Activated CD8-positive, alpha-beta memory T cell treated with anti-CD3 and anti-CD28 coated beads, Interleukin-2, amount 50 U/mL, for 4 hours (primary cell): ENCODE measurements around the gene PCDHA1.
"Not testable (repeated sequence)": the region's sequence is repeated elsewhere in the genome, so short reads cannot be mapped to it uniquely, and the experiment has no call there.

Experiments used
- DNase-seq: peaks from one replicate; pipeline ENCODE4 v3.0.0-alpha.2; 2020

The PCDHA1 gene

DNA sequence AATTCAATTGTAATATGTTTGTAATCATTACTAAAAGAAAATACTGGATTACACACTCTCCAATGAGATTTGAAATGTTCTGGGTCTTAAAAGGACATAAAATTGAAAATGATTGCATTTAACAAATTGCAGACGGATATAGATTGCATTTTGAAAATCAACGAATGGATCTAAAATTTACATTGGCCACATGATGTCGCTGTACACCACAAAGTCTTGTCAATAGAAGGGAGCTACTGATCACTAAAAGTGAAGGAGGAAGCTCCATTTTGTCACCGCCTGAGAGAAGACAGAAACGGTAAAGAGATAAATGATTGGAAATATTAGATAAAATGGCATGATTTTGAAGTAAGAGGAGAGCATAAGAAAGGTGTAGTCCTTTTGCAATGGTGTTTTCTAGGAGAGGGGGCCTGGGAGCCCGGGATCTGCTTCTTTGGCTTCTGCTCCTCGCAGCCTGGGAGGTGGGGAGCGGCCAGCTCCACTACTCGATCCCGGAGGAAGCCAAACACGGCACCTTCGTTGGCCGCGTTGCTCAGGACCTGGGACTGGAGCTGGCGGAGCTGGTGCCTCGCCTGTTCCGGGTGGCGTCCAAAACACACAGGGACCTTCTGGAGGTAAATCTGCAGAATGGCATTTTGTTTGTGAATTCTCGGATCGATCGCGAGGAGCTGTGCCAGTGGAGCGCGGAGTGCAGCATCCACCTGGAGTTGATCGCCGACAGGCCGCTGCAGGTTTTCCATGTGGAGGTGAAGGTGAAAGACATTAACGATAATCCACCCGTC lies at the start of gene PCDHA1:
TSS of gene PCDHA1 (plus strand) at position 236 of the 782 bp plus-strand sequence.
- DNase-seq: no peak

DNA sequence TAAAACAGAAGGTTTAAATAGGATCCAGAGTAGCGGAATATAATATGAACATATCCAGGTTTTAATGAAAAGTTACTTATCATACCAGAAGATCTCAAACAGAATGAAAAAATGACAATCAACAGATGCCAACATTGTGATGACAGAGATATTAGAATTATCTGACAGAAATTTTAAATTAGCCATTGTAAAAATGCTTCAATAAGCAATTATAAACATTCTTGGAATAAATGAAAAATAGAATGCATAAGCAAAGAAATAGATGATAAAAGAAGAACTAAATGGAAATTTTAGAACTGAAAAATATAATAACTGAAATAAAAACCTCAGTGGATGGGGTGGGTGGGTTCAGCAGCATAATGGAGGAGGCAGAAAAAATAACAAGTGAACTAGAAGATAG lies 48.5 kb upstream of the PCDHA1 start:
- DNase-seq: no peak

DNA sequence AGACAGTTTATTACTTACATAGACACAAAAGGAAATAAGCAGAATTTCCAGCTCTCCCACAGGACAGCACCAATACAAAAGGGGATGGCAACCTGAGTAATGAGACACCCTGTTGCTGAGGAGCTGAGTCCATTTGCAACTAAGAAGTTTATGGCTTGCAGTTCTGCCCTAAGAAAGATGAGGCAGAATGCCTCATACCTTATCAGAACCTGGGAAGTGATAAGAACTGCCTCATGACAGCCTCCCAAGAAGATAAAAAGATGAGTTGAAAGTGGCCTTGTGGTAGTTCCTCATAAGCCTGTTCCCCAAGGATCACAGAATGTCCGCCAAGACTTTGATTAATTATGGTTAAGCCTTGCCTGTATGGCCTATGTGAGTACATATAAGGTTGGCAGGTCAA lies 44.0 kb upstream of the PCDHA1 start:
- DNase-seq: no peak

DNA sequence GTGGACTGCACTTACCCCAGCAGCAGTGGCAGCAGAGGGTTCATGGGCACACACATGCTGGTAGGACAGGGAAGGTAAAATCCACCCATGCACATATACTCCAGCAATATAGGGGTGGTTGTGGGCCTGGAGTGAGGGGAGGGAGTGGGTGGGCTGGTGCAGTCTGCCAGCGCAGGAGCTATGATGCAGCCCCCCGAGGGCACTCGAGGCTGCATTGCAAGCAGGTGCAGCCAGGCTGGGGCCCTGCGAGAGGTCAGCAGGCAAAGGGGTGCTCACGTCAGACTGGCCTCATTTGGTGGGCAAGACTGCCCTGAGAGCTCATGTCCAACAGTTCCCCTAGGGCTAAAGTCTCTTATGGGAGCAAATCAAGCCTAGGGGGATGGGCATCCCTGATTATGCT lies 32.4 kb upstream of the PCDHA1 start:
- no peak for DNase-seq

DNA sequence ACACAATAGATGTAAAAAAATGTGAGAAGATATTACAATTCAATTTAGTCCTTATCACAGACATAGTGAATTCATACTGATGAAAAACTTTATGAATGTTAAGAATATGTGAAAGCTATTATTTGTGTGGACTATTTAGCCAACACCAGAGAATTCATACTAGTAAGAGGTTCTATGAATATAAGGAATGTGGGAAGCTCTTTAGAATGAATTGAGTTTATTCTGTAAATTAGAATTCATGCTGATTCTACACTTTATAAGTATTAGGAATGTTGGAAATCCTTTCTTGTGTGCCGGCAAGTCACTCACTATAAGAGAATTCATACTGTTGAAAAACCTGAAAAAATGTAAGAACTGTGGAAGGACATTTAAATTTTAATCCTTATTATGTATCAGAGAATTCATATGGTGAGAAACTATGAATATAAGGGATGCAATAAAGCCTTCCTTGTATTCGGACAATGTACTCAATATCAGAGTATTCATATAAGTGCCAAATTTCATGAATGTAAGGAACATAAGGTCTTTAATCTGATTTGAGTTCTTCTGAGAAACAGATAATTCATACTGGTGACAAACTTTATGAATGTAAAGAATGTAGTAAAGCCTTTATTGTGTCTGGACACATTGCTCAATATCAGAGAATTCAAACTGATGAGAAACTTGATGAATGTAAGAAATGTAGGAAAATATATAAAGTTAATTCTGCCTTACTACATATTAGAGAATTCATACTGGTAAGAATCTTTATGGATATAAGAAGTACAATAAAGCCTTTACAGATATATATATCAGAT lies 21.6 kb upstream of the PCDHA1 start:
- DNase-seq: no peak

DNA sequence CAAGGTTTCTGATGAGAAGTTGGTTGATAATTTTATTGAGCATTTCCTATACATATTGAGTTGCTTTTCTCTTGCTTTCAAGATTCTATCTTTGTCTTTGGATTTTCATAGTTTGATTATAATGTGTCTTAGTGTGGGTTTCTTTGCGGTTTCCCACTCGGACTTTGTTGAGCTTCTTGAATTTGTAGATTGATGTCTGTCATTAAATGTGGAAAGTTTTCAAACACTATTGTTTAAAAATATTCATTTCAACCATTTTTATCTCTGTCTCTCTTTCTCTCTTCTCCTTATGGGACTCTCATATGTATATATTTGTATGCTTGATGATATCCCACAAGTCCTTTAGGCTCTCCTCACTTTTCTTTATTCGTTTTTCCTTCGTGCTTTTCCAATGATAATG lies 18.5 kb upstream of the PCDHA1 start:
- no peak for DNase-seq

DNA sequence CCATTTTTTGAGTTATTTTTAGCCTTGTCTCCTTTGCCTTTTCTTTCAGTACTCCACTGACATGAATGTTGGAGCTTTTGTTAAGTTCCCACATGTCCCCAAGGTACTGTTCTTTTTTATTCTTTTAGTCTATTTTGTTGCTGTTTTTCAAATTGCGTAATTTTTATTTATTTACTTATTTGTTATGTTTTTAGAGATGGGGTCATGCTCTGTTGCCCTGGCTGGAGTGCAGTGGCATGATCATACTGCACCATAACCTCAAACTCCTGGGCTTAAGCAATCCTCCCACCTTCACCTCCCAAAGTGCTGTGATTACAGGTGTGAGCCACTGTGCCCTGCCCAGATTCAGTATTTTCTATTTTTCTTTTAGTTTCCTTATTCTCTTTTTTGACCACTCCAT lies 5.4 kb upstream of the PCDHA1 start:
- DNase-seq: no peak

DNA sequence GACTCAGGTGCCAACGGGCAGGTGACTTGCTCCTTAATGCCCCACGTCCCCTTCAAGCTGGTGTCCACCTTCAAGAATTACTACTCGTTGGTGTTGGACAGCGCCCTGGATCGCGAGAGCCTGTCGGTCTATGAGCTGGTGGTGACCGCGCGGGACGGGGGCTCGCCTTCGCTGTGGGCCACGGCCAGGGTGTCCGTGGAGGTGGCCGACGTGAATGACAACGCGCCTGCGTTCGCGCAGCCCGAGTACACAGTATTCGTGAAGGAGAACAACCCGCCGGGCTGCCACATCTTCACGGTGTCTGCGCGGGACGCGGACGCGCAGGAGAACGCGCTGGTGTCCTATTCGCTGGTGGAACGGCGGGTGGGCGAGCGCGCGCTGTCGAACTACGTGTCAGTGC lies 1.5 kb downstream of the PCDHA1 start:
- DNase-seq: not testable (repeated sequence)

DNA sequence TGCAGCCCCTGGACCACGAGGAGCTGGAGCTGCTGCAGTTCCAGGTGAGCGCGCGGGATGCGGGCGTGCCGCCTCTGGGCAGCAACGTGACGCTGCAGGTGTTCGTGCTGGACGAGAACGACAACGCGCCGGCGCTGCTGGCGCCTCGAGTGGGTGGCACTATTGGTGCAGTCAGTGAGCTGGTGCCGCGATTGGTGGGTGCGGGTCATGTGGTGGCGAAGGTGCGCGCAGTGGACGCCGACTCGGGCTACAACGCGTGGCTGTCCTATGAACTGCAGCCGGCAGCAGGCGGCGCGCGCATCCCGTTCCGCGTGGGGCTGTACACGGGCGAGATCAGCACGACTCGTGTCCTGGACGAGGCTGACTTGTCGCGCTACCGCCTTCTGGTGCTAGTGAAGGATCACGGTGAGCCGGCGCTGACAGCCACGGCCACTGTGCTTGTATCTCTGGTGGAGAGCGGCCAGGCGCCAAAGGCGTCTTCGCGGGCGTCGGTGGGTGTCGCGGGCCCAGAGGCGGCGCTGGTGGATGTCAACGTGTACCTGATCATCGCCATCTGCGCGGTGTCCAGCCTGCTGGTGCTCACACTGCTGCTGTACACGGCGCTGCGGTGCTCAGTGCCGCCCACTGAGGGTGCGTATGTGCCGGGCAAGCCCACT lies 2.0 kb downstream of the PCDHA1 start:
- not testable (repeated sequence) for DNase-seq

DNA sequence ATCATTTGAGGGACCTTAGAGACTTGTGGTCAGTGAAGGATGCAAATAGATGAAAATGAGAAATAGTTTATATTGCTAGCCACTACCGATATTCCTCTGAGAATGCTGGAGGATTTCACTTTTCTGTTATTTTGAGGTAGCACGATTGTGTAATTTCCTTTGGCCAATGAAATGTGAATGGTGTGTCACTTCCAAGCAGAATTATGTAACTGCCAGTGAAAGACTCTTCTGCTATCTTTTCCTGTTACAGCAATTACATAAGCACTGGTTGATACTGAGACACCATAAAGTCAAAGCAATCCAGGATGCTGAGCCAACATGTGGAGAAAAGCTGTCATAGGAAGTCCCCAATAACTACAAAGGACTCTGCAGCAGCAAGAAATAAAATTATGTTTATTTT lies 5.1 kb downstream of the PCDHA1 start:
- no peak for DNase-seq

DNA sequence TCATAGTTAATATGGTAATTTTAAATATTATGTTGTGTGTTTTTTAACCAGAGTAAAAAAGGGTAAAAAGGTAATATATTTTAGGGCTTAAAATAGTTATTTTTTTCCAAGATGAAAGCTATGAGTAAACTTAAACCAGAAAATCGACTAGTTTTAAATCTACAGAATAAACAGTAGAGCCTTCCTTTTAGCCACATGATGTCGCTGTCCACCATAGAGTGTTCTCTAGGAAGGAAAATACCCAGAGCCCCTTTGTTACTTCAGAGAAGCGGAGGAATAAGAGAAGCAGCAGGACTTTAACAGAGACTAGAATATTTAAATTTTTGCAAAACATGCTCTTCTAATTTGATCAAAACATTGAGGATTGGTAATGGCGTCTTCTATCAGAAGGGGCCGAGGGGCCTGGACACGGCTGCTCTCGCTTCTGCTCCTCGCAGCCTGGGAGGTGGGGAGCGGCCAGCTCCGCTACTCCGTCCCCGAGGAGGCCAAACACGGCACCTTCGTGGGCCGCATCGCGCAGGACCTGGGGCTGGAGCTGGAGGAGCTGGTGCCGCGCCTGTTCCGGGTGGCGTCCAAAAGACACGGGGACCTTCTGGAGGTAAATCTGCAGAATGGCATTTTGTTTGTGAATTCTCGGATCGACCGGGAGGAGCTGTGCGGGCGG lies 8.8 kb downstream of the PCDHA1 start, which contains the start of gene PCDHA2:
TSS of gene PCDHA2 (plus strand) at position 258 of the 664 bp plus-strand sequence.
- DNase-seq: no peak

DNA sequence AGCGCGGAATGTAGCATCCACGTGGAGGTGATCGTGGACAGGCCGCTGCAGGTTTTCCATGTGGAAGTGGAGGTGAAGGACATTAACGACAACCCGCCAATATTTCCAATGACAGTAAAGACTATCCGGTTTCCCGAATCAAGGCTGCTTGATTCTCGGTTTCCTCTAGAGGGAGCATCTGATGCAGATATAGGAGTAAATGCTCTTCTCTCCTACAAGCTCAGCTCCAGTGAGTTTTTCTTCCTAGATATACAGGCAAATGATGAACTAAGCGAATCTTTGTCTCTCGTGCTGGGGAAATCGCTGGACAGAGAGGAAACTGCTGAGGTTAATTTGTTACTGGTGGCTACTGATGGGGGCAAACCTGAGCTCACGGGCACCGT lies 9.3 kb downstream of the PCDHA1 start:
- no peak for DNase-seq

DNA sequence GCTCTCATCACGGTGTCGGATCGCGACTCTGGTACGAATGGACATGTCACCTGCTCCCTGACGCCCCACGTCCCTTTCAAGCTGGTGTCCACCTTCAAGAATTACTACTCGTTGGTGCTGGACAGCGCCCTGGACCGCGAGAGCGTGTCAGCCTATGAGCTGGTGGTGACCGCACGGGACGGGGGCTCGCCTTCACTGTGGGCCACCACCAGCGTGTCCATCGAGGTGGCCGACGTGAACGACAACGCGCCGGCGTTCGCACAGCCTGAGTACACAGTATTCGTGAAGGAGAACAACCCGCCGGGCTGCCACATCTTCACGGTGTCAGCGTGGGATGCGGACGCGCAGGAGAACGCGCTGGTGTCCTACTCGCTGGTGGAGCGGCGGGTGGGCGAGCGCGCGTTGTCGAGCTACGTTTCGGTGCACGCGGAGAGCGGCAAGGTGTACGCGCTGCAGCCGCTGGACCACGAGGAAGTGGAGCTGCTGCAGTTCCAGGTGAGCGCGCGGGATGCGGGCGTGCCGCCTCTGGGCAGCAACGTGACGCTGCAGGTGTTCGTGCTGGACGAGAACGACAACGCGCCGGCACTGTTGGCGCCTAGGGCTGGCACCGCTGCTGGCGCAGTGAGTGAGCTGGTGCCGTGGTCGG lies 10.3 kb downstream of the PCDHA1 start:
- DNase-seq: not testable (repeated sequence)

DNA sequence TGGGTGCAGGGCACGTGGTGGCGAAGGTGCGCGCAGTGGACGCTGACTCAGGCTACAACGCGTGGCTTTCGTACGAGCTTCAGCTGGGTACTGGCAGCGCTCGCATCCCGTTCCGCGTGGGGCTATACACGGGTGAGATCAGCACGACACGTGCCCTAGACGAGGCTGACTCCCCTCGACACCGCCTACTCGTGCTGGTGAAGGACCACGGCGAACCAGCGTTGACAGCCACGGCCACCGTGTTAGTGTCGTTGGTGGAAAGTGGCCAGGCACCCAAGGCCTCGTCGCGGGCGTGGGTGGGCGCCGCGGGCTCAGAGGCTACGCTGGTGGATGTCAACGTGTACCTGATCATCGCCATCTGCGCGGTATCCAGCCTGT lies 10.8 kb downstream of the PCDHA1 start:
- no peak for DNase-seq

DNA sequence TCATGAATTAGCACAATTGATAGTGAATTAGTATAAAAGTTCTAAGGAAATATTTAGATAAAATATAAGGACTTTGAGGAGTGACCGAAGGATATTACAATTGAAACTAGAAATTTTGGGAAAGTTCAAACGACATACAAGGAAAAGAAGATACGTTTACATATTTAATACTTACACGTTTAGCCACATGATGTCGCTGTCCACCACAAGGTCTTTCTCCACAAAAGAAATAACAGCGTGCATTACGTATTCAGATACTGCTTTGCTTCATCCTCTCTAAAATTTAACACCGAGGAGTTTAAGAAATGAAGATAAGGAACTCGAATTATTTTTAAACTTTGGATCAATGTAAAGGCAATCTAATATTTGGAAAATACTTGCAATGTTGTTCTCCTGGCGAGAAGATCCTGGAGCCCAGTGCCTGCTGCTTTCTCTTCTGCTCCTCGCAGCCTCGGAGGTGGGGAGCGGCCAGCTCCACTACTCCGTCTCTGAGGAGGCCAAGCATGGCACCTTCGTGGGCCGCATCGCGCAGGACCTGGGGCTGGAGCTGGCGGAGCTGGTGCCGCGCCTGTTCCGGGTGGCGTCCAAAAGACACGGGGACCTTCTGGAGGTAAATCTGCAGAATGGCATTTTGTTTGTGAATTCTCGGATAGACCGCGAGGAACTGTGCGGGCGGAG lies 15.0 kb downstream of the PCDHA1 start, which contains the start of gene PCDHA3:
TSS of gene PCDHA3 (plus strand) at position 242 of the 678 bp plus-strand sequence.
- DNase-seq: no peak

DNA sequence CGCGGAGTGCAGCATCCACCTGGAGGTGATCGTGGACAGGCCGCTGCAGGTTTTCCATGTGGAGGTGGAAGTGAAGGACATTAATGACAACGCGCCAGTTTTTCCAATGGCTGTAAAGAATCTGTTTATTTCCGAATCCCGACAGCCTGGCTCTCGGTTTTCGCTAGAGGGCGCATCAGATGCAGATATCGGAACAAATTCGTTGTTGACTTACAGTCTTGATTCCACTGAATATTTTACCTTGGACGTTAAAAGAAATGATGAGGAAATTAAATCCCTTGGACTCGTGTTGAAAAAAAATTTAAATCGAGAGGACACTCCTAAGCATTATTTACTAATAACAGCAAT lies 15.5 kb downstream of the PCDHA1 start:
- no peak for DNase-seq

DNA sequence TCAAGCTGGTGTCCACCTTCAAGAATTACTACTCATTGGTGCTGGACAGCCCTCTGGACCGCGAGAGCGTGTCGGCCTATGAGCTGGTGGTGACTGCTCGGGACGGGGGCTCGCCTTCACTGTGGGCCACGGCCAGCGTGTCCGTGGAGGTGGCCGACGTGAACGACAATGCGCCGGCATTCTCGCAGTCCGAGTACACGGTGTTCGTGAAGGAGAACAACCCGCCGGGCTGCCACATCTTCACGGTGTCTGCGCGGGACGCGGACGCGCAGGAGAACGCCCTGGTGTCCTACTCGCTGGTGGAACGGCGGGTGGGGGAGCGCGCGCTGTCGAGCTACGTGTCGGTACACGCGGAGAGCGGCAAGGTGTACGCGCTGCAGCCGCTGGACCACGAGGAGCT lies 16.4 kb downstream of the PCDHA1 start:
- DNase-seq: not testable (repeated sequence)

DNA sequence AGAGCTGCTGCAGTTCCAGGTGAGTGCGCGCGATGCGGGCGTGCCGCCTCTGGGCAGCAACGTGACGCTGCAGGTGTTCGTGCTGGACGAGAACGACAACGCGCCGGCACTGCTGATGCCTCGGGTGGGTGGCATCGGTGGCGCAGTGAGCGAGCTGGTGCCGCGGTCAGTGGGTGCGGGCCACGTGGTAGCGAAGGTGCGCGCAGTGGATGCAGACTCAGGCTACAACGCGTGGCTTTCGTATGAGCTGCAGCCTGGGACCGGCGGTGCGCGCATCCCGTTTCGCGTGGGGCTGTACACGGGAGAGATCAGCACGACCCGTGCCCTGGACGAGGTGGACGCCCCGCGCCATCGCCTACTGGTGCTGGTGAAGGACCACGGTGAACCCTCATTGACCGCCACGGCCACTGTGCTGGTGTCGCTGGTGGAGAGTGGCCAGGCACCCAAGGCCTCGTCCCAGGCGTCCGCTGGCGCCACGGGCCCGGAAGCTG lies 16.9 kb downstream of the PCDHA1 start:
- no peak for DNase-seq

DNA sequence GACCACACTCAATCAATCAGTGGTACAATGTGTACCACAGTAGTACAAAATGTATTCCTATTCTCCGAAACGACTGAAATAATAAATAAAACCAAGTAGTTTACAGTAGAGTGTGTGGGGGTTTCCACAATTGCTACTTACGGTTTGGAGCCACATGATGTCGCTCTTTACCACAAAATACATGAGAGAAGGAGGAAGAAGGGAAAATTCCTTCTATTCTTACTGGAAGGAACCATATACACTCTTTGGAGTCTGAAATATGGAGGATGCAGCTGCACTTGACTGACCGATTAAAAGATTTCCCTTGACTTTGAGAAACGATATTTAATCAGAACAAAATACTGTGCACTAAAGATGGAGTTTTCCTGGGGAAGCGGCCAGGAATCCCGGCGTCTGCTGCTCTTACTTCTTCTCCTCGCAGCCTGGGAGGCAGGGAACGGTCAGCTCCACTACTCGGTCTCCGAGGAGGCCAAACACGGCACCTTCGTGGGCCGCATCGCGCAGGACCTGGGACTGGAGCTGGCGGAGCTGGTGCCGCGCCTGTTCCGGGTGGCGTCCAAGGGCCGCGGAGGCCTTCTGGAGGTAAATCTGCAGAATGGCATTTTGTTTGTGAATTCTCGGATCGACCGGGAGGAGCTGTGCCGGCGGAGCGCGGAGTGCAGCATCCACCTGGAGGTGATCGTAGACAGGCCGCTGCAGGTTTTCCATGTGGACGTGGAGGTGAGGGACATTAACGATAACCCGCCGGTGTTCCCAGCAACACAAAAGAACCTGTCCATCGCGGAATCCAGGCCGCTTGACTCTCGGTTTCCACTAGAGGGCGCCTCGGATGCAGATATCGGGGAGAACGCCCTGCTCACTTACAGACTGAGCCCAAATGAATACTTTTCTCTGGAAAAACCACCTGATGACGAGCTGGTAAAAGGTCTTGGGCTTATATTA lies 21.2 kb downstream of the PCDHA1 start, which contains the start of gene PCDHA4:
TSS of gene PCDHA4 (plus strand) at position 235 of the 942 bp plus-strand sequence.
- no peak for DNase-seq

DNA sequence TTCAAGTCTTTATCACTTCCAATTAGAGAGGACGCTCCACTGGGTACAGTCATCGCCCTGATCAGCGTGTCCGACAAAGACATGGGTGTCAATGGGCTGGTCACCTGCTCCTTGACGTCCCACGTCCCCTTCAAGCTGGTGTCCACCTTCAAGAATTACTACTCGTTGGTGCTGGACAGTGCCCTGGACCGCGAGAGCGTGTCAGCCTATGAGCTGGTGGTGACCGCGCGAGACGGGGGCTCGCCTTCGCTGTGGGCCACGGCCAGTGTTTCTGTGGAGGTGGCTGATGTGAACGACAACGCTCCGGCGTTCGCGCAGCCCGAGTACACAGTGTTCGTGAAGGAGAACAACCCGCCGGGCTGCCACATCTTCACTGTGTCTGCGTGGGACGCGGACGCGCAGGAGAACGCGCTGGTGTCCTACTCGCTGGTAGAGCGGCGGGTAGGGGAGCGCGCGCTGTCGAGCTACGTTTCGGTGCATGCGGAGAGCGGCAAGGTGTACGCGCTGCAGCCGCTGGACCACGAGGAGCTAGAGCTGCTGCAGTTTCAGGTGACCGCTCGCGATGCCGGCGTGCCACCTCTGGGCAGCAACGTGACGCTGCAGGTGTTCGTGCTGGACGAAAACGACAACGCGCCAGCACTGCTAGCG lies 22.4 kb downstream of the PCDHA1 start:
- not testable (repeated sequence) for DNase-seq
